Endodermal cell (in vitro differentiated cells): ENCODE data around the gene RTRAF. TPM values are rescaled to one million over a fixed set of nuclear protein-coding genes. Genes with fewer than 3 reads are reported as not detected.

Experiments
- DNase-seq: peaks from one replicate; pipeline ENCODE4 v3.0.0-alpha.2; 2017
- H3K27ac ChIP-seq: 2 replicates; pipeline ENCODE4 v1.5.1; 2013; ENCODE audit warnings: mild to moderate bottlenecking, low read depth, low read length, moderate library complexity
- H3K27me3 ChIP-seq: 2 replicates; pipeline ENCODE4 v1.6.1; 2013; ENCODE audit warnings: mild to moderate bottlenecking, low read length, moderate library complexity; ENCODE audit not compliant: insufficient read depth, control insufficient read depth, poor library complexity, severe bottlenecking
- H3K36me3 ChIP-seq: 2 replicates; pipeline ENCODE4 v1.7.0; 2013; ENCODE audit warnings: mild to moderate bottlenecking, low read length, moderate library complexity; ENCODE audit not compliant: control insufficient read depth, insufficient read depth
- H3K4me1 ChIP-seq: one replicate; pipeline ENCODE4 v1.7.0; 2013; ENCODE audit warnings: low read length; ENCODE audit not compliant: control insufficient read depth, insufficient read depth
- H3K4me3 ChIP-seq: 2 replicates; pipeline ENCODE4 v1.5.1; 2013; ENCODE audit warnings: mild to moderate bottlenecking, low read length, moderate library complexity
- H3K9ac ChIP-seq: 2 replicates; pipeline ENCODE4 v1.6.1; 2013; ENCODE audit warnings: mild to moderate bottlenecking, low read length, moderate library complexity; ENCODE audit not compliant: poor library complexity, severe bottlenecking; ENCODE audit errors: extremely low read depth
- H3K9me3 ChIP-seq: 2 replicates; pipeline ENCODE4 v1.6.1; 2013; ENCODE audit warnings: mild to moderate bottlenecking, low read length, moderate library complexity; ENCODE audit not compliant: control insufficient read depth
- H3K27ac Mint-ChIP-seq: 2 replicates; pipeline ENCODE4 v1.8.0; 2020; ENCODE audit warnings: mixed read lengths
- H3K27me3 Mint-ChIP-seq: 2 replicates; pipeline ENCODE4 v1.8.0; 2021; ENCODE audit warnings: mild to moderate bottlenecking, mixed read lengths; ENCODE audit not compliant: insufficient read depth
- H3K36me3 Mint-ChIP-seq: 2 replicates; pipeline ENCODE4 v1.8.0; 2020; ENCODE audit warnings: low read depth, mixed read lengths
- H3K4me1 Mint-ChIP-seq: 2 replicates; pipeline ENCODE4 v1.8.0; 2020; ENCODE audit warnings: mixed read lengths
- H3K4me3 Mint-ChIP-seq: 2 replicates; pipeline ENCODE4 v1.8.0; 2020; ENCODE audit warnings: mild to moderate bottlenecking, moderate library complexity, mixed read lengths
- H3K9me3 Mint-ChIP-seq: 2 replicates; pipeline ENCODE4 v1.8.0; 2020; ENCODE audit warnings: mild to moderate bottlenecking, mixed read lengths
- CTCF ChIP-seq: fragments of 200-600 bp; sonication (generic); conservative IDR thresholded peaks from 2 replicates; pipeline ENCODE4 v1.5.0; 2021; ENCODE audit warnings: antibody characterized with exemption, mild to moderate bottlenecking
- WGBS, 2 experiments: methylation state at CpG; one replicate each; pipeline versions ENCODE4 v1.1.5 to v1.1.7; 2013; ENCODE audit warnings: missing lambda C conversion rate in 2 of 2, mixed read lengths in 1 of 2; ENCODE audit not compliant: insufficient coverage in 1 of 2, insufficient read length in 1 of 2; 5-methylcytosine and 5-hydroxymethylcytosine counted together
- total RNA-seq, 2 donors: library from RNA; stranded (reverse); fragmentation: NEBNext Ultra II Directional in 1 of 2; extraction: Animal tissue kit (Norgen Biotek cat#: 25700) in 1 of 2; gene quantifications; 2 replicates in 1 of 2; 3 replicates in 1 of 2; pipeline ENCODE4 v1.2.1, GENCODE V29; 2021

Gene RTRAF
- total RNA-seq, 2 donors from 2014 or later: 284 to 307 TPM

DNA sequence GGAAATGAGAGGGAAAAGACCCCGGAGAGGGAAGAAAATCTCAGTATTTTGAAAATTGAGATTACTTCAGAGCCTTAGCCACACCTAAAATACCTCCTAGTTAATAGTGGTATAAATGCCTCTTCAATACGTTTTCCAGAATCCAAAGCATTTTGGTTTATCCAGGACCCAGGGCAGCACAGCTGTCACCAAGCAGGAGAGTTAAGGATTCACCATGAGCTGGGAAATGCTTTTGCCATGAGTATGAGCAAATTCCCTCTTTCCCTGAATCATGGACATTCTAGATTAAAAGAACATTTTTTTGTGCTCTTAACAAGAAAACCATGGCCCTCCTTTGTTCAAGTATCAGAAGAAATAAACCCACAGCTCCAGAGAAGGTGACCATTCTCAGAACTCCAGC, 21.8 kb upstream of the RTRAF start:
- no peak overlapping the region for H3K27ac Mint-ChIP-seq

DNA sequence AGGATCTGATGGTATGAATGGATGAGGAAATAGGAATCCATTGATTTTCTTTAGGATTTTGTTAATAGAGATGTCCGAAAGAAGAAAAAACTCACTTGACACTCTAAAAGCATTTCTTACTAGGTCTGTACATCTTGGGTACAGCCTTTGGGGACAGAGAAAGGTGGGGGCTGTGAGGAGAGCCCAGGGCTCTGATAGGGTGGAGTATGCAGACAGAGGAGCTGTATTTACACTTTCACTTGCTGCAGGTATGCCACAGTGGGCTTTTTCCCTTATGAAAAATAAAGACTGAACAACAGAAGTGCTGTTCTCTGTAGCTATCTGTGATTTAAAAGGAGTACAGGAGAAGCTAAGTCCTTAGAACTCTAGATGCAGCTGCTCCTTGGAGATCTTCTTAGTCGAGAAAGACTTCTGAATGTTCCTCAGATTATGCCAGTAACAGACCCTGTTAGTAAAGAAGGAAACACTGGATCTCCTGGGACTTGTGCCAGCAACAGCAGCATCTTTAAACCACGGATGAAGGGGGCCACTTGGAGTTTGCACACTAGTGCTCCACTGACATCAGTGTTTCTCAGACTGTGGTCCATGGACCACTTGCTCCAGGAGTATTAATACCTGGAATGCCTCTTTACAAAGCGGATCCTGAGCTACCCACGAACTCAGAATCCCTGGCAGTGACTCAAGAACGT, 19.4 kb upstream of the RTRAF start:
- H3K4me1 Mint-ChIP-seq: peaks cover under 1% of the 10 kb centered on the region
- Histone ChIP-seq H3K9ac (no peak overlapping the region), H3K4me1 (no peaks in the 10 kb centered on the region), H3K36me3 (no peaks in the 10 kb centered on the region), H3K9me3 (no peaks in the 10 kb centered on the region), H3K27me3 (no peaks in the 10 kb centered on the region), H3K4me3 (no peak overlapping the region), H3K27ac (no peak overlapping the region)
- no peak overlapping the region for H3K4me3 Mint-ChIP-seq
- H3K27ac Mint-ChIP-seq: no peak overlapping the region
- H3K27me3 Mint-ChIP-seq: no peaks in the 10 kb centered on the region
- TF ChIP-seq CTCF: no peak
- H3K9me3 Mint-ChIP-seq: no peaks in the 10 kb centered on the region
- H3K36me3 Mint-ChIP-seq: no peaks in the 10 kb centered on the region
- 82 to 90% methylated on average over 5 to 6 of the region's 6 CpGs for WGBS, 2 experiments
- no peak for DNase-seq

More for the DNA sequence above, 21.8 kb upstream of the RTRAF start:
- no peak for DNase-seq
- Histone ChIP-seq H3K9ac (no peak overlapping the region), H3K4me1 (no peaks in the 10 kb centered on the region), H3K4me3 (no peak overlapping the region), H3K9me3 (no peaks in the 10 kb centered on the region), H3K27ac (no peak overlapping the region), H3K27me3 (no peaks in the 10 kb centered on the region), H3K36me3 (no peaks in the 10 kb centered on the region)
- H3K4me3 Mint-ChIP-seq: no peak overlapping the region
- 97 to 100% methylated on average over 1 to 2 of the region's 2 CpGs for WGBS, 2 experiments
- peaks cover 7% of the 10 kb centered on the region for H3K4me1 Mint-ChIP-seq
- no peaks in the 10 kb centered on the region for H3K27me3 Mint-ChIP-seq
- H3K9me3 Mint-ChIP-seq: no peaks in the 10 kb centered on the region
- no peak for TF ChIP-seq CTCF
- no peaks in the 10 kb centered on the region for H3K36me3 Mint-ChIP-seq

- Histone ChIP-seq H3K4me3 (no peak overlapping the region), H3K36me3 (no peaks in the 10 kb centered on the region), H3K27ac (no peak overlapping the region), H3K9ac (no peak overlapping the region), H3K4me1 (peaks cover 3% of the 10 kb centered on the region), H3K27me3 (no peaks in the 10 kb centered on the region), H3K9me3 (no peaks in the 10 kb centered on the region)
- no peaks in the 10 kb centered on the region for H3K27me3 Mint-ChIP-seq
- WGBS, 2 experiments: 91 to 97% methylated on average over 7 of the region's 7 CpGs
- no peak overlapping the region for H3K4me3 Mint-ChIP-seq
- no peak for TF ChIP-seq CTCF
- peaks cover 8% of the 10 kb centered on the region for H3K4me1 Mint-ChIP-seq
- no peaks in the 10 kb centered on the region for H3K36me3 Mint-ChIP-seq
- no peaks in the 10 kb centered on the region for H3K9me3 Mint-ChIP-seq
- no peak for DNase-seq
- no peak overlapping the region for H3K27ac Mint-ChIP-seq
Measured at GRCh38 chr14:51972566-51972965, 16.8 kb upstream of the RTRAF start.
